Left kidney (tissue), 8 donors: ENCODE measurements around the gene FIG4. TPM values are rescaled to one million over a fixed set of nuclear protein-coding genes. Genes with fewer than 3 reads are reported as not detected.
A peak's percentile ranks its signal among the peaks of the same experiment; 100 is the strongest.
"Not testable (repeated sequence)": the region's sequence is repeated elsewhere in the genome, so short reads cannot be mapped to it uniquely, and the experiment has no call there.

Experiments
- DNase-seq: peaks from one replicate; pipeline ENCODE4 v3.0.0-alpha.2; 2013
- long read RNA-seq, 8 donors: transcript quantifications; one replicate each; lab custom pipeline, GENCODE V29; 2026
- polyA plus RNA-seq: library from polyadenylated mRNA; unstranded; fragments of 120-200 nt; gene quantifications from one replicate; pipeline ENCODE4 v1.2.1, GENCODE V29; 2013; ENCODE audit not compliant: insufficient read length

The FIG4 gene
- 25.8 TPM for polyA plus RNA-seq
- long read RNA-seq, donor 1, partial matches to known transcripts, result 18 of 20 reads
- long read RNA-seq, donor 1, other reads (novel, unspliced or antisense), result 0 of 20 reads
- long read RNA-seq, donor 2, partial matches to known transcripts, result 0 of 3 reads
- long read RNA-seq, donor 2, other reads (novel, unspliced or antisense), result 0 of 3 reads
- long read RNA-seq, donor 3, transcript FIG4-201 (23 exons, 3,011 nt), result major isoform, 5 of 22 reads
- long read RNA-seq, donor 3, partial matches to known transcripts, result 17 of 22 reads
- long read RNA-seq, donor 3, other reads (novel, unspliced or antisense), result 0 of 22 reads
- long read RNA-seq, donor 4, partial matches to known transcripts, result 0 of 1 reads
- long read RNA-seq, donor 4, other reads (novel, unspliced or antisense), result 0 of 1 reads
- long read RNA-seq, donor 5, partial matches to known transcripts, result 14 of 18 reads
- long read RNA-seq, donor 5, other reads (novel, unspliced or antisense), result 0 of 18 reads
- long read RNA-seq, donor 6, transcript FIG4-201 (23 exons, 3,011 nt), result major isoform, 6 of 19 reads
- long read RNA-seq, donor 6, partial matches to known transcripts, result 13 of 19 reads
- long read RNA-seq, donor 6, other reads (novel, unspliced or antisense), result 0 of 19 reads
- long read RNA-seq, donor 7, partial matches to known transcripts, result 21 of 23 reads
- long read RNA-seq, donor 7, other reads (novel, unspliced or antisense), result 0 of 23 reads
- long read RNA-seq, donor 8, partial matches to known transcripts, result 0 of 1 reads
- long read RNA-seq, donor 8, other reads (novel, unspliced or antisense), result 0 of 1 reads

DNA sequence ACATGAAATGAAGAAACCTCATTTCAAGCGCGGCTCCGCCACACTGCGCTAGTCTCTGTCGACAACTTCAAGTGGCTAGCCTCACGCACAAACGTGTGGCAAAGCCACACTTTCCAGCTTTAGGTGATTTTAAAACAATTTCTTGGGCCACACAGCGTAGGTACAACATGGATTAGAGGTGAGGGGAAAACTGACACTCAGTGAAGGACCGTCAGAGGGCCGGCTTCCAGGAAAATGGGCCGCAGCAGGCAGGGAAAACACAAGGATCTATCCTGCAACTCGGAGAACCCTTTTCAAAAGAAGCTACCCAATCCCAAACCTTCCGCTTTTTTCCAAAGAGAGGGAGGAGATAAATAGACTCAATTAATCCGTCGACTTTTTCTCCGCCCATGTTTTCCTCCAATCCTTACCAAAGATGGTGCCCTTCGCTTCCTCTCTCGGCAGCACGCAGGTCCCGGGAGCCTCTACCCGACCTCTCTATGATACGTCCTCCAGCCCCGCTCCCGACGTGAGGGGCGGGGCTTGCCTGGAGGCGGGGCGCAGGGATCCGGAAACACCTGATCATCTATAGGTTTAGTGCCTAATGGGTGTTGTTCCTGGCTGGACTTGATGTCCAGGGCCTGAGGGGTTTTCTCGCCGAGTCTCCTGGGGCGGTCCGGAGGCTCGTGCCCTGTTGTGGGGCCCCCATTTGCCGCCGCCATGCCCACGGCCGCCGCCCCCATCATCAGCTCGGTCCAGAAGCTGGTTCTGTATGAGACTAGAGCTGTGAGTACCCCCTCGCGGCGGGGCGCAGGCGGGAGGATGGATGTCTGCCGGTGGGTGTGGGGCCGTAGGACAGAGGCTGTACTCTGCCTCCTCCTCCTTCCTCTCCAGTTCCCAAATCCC lies at the start of gene FIG4, which contains the start of gene AK9:
TSS of gene FIG4 (plus strand) at position 560 of the 885 bp plus-strand sequence. CDS start at position 700, 140 bp downstream.
TSS of gene AK9 (minus strand) at position 466 of the 885 bp plus-strand sequence. CDS start 15,457 bp downstream, outside the sequence.
- peak; percentile 93 for DNase-seq

DNA sequence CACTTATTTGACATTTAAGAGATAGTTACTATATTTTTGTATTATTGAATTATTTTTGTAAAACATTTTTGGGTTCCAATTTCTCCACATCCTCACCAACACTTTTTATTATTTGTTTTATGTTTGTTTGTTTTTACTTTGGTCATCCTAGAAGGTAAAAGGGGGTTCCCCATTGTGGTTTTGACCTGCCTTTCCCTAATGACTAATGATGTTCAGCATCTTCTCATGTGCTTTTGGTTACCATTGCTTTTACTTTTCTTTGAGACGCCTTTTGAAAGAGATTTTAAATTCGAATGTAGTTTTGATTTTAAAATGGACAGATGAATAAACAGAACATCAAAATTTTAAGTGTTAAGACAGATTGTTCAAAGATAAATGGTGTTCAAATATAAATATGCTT lies 47.0 kb upstream of the FIG4 start:
- no peak for DNase-seq

DNA sequence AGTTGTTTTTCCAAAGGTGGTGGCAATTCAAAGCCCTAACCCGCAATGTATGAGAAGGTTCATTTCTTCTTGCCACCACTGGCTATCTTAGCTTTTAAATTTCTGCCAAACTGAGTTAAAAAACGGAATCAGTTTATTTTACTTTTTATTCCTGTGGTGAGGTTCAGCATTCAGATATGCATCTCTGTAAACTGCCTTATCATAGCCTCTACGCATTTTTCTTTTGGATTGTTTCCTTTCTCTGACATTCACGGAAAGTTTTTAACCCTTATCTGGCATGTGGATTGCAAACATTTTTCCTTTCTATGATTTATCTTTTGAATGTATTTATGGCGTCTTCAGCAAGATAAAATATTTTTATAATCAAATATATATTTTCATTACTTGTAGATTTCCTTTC lies 37.8 kb upstream of the FIG4 start:
- no peak for DNase-seq

DNA sequence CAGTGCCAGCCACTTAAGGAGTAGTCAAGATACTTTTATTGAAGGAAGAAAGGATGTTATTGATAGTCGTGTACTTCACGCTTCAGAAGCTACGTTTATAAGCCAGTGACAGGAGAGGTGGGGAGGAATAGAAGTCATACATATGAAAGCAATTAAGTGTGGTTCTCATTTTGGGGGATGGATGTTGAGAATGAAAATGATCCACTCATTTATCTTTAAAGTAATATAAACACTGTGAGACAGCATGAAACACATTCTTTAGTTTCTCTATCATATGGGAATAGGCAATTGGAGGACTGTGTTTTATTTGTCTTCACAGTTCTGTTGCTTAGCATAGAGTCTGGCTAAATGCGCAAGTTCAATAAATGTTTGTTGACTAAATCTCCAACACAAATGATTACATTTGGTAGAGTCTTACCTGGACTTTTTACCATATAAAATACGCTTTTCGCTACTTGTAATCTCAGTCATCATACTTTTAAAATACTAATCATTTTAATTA lies 35.3 kb upstream of the FIG4 start:
- DNase-seq, result no peak

DNA sequence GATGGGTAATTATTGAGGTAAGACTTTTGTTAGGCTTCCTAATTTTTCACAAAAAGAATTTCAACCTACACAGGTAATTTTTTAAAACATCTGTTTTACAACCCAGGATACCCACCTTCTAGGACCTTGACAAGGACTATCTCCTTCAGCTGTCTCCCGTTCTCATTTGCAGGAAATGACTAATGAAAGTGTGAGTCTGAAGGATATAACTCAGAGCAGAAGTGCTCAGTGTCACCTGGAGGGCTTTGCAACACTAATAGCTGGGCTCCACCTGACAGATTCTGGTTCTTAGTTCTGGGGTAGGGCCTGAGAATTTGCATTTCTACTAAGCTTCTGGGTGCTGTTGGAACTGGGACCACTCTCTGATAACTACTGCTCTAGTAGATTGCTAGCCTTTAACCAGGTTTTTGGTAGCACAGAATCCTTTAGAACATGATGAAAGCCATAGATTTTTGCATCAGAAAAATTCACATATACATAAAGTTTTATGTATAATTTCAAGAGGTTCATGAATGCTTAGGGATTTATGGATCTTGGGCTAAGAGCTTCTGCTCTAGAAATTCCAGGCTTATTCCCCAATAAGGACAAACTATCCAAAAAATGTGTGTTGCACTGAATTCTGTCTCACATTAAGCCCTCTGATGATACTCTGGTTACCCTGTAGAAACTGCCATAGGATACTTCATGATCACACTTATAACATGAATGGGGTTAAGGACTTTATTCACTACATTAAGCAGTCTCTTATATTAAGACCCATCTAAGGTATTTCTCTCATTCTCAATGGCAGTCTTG lies 30.4 kb upstream of the FIG4 start:
- DNase-seq, result no peak

GRCh38 chr6:109662192-109662591 lies 28.9 kb upstream of the FIG4 start:
- no peak for DNase-seq

DNA sequence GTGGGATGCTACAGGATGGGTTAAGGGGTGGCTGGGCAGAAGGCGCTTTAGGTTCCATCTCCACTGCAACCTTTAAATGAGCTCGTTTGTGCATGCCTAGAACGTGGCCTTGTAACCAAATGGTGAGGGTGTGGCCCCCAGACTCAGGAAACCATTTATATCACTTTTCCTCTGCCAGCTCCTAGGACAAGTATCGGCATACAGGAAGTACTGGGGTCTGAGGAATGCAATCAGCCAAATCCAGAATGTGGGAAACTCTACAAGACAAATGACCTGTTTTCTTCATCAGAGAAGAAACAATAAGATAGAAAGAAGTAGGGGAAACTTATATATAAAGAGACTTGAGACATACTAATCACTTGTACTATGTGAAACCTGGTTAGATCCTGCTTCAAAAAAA lies 21.3 kb upstream of the FIG4 start:
- no peak for DNase-seq

DNA sequence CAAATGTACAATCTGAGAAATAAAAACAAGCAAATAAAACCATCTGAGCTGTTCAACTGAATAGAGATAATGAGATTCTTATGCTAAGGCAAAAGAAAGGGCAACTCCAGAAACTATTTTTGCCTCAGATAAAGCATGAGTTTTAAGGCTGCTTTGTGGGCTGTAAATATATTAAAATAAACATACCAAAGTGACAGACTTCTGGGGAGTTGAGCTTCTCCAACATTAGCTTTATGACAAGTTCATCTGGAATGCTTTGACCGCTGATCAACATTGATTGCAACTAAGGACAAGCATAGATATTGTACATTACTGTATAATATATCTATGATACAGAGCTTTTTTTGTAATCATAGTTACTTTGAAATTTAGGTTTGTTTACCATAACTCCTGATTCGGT lies 19.4 kb upstream of the FIG4 start:
- DNase-seq, result no peak

DNA sequence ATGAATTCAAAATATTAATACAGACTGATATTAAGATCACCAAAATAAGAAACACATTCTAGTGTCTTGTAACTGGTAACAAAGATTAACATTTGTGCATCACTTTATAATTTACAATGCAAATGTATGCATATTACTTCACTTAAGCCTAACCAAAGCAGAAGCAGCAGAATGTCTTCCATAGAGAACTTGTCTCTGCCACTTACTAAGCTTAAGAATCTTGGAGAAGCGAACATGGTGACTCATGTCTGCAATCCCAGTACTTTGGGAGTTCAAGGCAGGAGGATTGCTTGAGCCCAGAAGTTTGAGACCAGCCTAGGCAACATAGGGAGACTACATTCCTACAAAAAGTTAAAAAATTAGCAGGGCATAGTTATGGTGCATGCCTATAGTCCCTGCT lies 18.9 kb upstream of the FIG4 start:
- DNase-seq, result no peak

DNA sequence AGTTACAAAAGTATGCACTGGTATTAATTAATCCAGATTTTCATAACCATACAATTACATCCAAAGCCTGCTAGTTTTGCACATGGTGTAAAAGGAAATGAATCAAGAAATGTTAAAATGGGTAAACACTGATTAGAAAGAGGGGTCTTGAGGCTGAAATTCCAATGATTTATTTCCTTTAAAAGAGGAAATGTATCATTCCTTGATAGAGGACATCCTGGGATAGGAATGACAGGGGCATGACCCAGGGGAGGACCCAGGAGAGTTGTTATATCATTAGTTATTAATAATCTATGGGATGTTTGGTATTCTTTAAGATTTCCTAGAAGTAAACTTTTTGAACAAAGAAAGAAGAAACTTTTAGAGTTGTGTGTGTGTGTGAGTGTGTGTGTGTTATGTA lies 18.3 kb upstream of the FIG4 start:
- no peak for DNase-seq

- no peak for DNase-seq
Measured at GRCh38 chr6:109676724-109677123, 14.4 kb upstream of the FIG4 start.

GRCh38 chr6:109678240-109678639 lies 12.9 kb upstream of the FIG4 start:
- DNase-seq, result no peak

DNA sequence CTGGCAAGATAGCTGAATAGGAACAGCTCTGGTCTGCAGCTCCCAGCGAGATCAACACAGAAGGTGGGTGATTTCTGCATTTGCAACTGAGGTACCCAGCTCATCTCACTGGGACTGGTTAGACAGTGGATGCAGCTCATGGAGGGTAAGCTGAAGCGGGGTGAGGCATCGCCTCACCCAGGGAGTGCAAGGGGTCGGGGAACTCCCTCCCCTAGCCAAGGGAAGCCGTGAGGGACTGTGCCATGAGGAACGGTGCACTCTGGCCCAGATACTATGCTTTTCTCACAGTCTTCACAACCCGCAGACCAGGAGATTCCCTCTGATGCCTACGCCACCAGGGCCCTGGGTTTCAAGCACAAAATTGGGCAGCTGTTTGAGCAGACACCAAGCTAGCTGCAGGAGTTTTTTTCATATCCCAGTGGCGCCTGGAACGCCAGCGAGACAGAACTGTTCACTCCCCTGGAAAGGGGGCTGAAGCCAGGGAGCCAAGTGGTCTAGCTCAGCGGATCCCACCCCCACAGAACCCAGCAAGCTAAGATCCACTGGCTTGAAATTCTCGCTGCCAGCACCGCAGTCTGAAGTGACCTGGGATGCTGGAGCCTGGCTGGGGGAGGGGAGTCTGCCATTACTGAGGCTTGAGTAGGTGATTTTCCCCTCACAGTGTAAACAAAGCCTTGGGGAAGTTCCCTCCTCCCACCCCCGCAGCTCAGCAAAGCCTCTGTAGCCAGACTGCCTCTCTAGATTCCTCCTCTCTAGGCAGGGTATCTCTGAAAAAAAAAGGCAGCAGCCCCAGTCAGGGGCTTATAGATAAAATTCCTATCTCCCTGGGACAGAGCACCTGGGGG lies 12.2 kb upstream of the FIG4 start:
- not testable (repeated sequence) for DNase-seq

DNA sequence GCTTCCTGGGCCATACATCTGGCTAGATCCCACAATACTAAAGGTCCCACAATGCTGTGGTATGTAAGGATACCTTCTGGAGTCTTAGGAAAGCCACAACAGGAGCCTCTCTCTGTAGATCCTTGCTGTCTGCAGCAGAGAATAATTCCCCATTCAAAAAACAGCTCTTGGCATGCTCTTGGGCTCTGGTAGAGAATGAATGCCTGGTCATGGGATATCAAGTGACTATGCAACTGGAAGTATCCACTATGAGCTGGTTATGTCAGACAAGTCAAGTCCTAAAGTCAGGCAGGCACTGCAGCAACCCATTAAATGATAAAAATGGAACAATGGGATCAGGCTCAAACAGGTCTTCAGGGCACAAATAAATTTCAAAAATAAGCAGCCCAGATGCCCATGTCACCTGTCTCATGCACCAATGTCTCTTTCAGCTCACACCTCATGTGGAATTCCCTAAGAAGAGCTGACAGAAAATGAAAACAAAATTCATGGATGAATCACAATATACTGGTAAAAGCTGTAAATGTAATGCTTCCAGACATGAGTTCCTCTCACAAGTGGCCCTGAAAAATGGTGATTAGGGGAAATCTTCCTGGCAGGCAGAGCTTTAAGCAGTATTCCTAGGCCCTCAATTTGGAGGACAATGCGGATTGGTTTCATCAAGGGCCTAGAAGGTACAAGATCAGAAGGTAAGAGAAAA lies 4.4 kb upstream of the FIG4 start:
- DNase-seq, result no peak

GRCh38 chr6:109687271-109687761 lies 3.8 kb upstream of the FIG4 start:
- no peak for DNase-seq

DNA sequence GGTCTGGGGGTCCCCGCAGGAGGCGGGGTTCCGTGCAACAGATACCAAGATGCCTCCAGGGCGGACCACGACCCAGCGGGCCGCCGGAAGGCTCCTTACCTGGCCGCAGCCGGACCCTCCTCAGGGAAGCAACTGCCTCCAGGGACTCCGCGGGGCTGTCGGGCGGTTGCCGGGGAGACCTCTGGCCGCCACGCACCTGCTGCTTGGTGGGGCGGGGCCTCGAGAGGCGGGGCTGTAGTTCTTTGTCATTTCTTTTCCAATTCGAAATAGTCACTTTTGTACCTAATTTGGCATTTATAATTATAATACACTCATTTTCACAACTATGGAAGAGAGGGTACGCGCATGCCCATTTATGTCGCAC lies 741 bp upstream of the FIG4 start:
- peak; percentile 49 for DNase-seq

DNA sequence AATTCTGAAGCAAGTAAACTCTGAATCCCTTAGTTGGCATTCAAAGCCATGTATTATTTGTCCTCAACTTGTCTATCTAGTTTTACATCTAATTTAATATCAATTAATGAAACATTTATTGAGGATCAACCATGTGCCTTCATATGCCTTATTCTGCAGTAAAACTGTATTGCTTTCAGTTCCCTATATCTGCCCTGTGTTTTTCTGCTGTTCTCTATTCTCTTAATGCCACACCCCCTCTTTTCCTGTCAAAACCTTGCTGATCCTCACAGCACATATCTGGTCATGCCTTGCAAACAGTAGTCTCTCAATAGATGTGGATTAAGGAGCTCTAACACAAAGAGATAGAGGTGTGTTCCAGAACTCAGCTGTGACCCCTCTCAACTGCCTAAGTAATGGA lies 2.0 kb downstream of the FIG4 start:
- DNase-seq, result no peak

DNA sequence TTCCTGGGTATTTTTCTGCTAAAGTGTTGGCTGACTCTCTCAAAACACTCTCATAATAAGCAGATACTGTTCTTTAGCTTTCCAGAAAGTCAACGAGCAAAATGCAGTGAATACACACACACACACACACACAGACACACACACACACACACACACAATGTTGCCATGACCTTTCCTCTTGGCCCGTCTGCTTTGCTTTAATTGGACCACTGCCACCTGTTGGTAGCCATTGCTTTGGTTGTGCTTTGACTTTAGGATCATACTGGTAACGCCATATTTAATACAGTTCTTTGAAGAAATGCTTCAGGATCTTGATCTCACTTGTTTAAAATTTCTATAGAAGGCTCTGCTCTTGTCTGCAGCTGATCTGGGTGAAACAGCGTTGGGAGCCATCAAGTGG lies 4.4 kb downstream of the FIG4 start:
- DNase-seq, result no peak

DNA sequence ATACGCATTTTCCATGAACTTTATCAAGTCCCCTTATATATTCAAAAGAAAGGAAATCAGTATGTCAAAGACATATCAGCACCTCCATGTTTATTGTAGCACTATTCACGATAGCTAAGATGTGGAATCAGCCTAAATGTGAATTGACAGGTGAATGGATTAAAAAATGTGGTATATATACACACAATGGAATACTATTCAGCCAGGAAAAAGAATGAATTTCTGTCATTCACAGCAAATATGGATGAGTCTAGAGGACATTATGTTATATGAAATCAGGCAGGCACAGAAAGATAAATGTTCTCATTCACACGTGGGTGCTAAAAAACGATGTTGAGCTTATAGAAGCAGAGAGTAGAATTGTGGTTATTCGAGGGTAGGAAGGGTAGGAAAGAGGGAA lies 5.3 kb downstream of the FIG4 start:
- DNase-seq, result no peak
